ENCODE data around the gene CSNK1E.

GRCh38 chr22:38352436-38352835 is 35.2 kb upstream of the CSNK1E start:
- TF ChIP-seq CTCF (IDR thresholded peaks at IDR 0.05; ENCODE audit: poor library complexity) (no peak), EZH2 (IDR thresholded peaks at IDR 0.05; ENCODE audit: borderline replicate concordance) (no peak)
